Fibroblast of pulmonary artery (primary cell): ENCODE results near the gene GNAO1.

ENCODE experiments used
- DNase-seq: peaks from one replicate; pipeline ENCODE4 v3.0.0-alpha.2; 2010; ENCODE audit warnings: low read depth
- H3K4me3 ChIP-seq: replicated peaks from 2 replicates; pipeline ENCODE4 v1.5.1; 2011; ENCODE audit warnings: low read depth, mild to moderate bottlenecking, control low read depth, low read length, moderate library complexity
- CTCF ChIP-seq: IDR thresholded peaks from 2 replicates; pipeline ENCODE4 v1.5.1; 2011; ENCODE audit warnings: mild to moderate bottlenecking, control low read depth, low read length, inconsistent platforms; ENCODE audit errors: missing control alignments

The GNAO1 gene

GRCh38 chr16:56302506-56302905, 111.2 kb downstream of the GNAO1 start:
- no peak overlapping the region for H3K4me3 ChIP-seq
- TF ChIP-seq CTCF, result no peak
- no peak for DNase-seq

- no peak for DNase-seq
- TF ChIP-seq CTCF, result no peak
- no peak overlapping the region for H3K4me3 ChIP-seq
Observed at GRCh38 chr16:56303066-56303715, 111.9 kb downstream of the GNAO1 start.

- no peak for TF ChIP-seq CTCF
- no peak overlapping the region for H3K4me3 ChIP-seq
- no peak for DNase-seq
Observed at GRCh38 chr16:56303880-56304279, 112.6 kb downstream of the GNAO1 start.

GRCh38 chr16:56305956-56306565, 114.8 kb downstream of the GNAO1 start:
- DNase-seq, result no peak
- no peak for TF ChIP-seq CTCF
- no peak overlapping the region for H3K4me3 ChIP-seq

- TF ChIP-seq CTCF, result no peak
- DNase-seq, result no peak
Observed at GRCh38 chr16:56306690-56307533, 115.6 kb downstream of the GNAO1 start.

GRCh38 chr16:56307534-56307873, 116.2 kb downstream of the GNAO1 start:
- no peak for DNase-seq
- no peak overlapping the region for H3K4me3 ChIP-seq
- no peak for TF ChIP-seq CTCF

More at GRCh38 chr16:56306690-56307533, 115.6 kb downstream of the GNAO1 start:
- H3K4me3 ChIP-seq, result no peak overlapping the region
